Astrocyte (in vitro differentiated cells and primary cell): ENCODE results near the gene ASB13.

Experiments
- EZH2 ChIP-seq: IDR thresholded peaks from 2 replicates; pipeline ENCODE4 v1.6.1; 2012; ENCODE audit warnings: mild to moderate bottlenecking, low read length, inconsistent platforms; ENCODE audit not compliant: insufficient read depth
- TF ChIP-seq, protein P1 (sequence below): IDR thresholded peaks from 2 replicates; pipeline ENCODE4 v1.5.1; 2011; ENCODE audit warnings: low read depth, mild to moderate bottlenecking, inconsistent platforms, low read length, moderate library complexity; ENCODE audit not compliant: insufficient read depth

GRCh38 chr10:5641501-5641900 lies 24.9 kb downstream of the ASB13 start:
- TF ChIP-seq, protein P1, sequence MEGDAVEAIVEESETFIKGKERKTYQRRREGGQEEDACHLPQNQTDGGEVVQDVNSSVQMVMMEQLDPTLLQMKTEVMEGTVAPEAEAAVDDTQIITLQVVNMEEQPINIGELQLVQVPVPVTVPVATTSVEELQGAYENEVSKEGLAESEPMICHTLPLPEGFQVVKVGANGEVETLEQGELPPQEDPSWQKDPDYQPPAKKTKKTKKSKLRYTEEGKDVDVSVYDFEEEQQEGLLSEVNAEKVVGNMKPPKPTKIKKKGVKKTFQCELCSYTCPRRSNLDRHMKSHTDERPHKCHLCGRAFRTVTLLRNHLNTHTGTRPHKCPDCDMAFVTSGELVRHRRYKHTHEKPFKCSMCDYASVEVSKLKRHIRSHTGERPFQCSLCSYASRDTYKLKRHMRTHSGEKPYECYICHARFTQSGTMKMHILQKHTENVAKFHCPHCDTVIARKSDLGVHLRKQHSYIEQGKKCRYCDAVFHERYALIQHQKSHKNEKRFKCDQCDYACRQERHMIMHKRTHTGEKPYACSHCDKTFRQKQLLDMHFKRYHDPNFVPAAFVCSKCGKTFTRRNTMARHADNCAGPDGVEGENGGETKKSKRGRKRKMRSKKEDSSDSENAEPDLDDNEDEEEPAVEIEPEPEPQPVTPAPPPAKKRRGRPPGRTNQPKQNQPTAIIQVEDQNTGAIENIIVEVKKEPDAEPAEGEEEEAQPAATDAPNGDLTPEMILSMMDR = no peak
- no peak for TF ChIP-seq EZH2
